ENCODE measurements around the gene RTEL1. TPM values are rescaled to one million over a fixed set of nuclear protein-coding genes. Genes with fewer than 3 reads are reported as not detected.

The RTEL1 gene
- total RNA-seq, 1 experiment from 2014 or later: 39.2 TPM

DNA sequence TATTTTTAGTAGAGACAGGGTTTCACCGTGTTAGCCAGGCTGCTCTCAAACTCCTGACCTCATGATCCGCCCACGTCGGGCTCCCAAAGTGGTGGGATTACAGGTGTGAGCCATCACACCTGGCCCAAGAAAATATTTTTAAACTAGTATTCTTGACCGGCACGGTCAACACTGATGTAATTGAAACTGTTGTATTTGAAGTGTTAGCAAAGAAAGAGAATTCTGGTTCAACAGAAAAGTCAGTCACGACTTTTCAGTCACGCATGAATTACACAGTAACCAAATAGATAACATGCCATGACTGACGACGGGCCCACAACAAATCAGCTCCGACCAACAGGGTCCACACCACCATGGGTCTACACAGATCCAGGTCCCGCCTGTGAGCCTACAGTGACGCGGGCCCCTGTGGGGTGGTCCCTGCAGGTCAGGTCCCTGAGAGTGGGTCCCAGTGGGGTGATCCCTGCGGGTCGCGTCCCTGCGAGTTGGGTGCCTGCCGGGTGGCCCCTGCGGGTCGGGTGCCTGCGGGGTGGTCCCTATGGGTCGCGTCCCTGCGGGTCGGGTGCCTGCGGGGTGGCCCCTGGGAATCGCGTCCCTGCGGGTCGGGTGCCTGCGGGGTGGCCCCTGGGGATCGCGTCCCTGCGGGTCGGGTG is 32.2 kb upstream of the RTEL1 start:
- no TSS peak for BruUV-seq (replicated peaks)
- Mint-ChIP-seq H3K4me3 (ENCODE audit: unreplicated experiment) (peak overlapping the region; percentile 70), H3K27me3 (ENCODE audit: insufficient read depth, unreplicated experiment) (no peaks in the 10 kb centered on the region), H3K9me3 (ENCODE audit: unreplicated experiment) (no peaks in the 10 kb centered on the region), H3K36me3 (ENCODE audit: insufficient read depth, unreplicated experiment) (peaks cover 13% of the 10 kb centered on the region), H3K27ac (ENCODE audit: low read depth, unreplicated experiment) (peak overlapping the region; percentile 64), H3K4me1 (ENCODE audit: insufficient read depth, unreplicated experiment) (peaks cover 7% of the 10 kb centered on the region)
- ChIA-PET POLR2A (interaction anchor here (0.6 to 3.8 kb wide), 9 partner anchors 8 to 354 kb away, joined by 3 to 24 read pairs (median 5); partner anchors contain the start of genes PPDPF, PRPF6, RTEL1 and SAMD10), CTCF (interaction anchor here (0.7 to 0.8 kb wide), 2 partner anchors 20 to 53 kb away, joined by 3 to 4 read pairs; no protein-coding TSS in a partner anchor)
- intact Hi-C loops (cut with micrococcal nuclease): no loop called here
- no peak for DNase-seq (ENCODE audit: unreplicated experiment)
- TF ChIP-seq, protein P1, sequence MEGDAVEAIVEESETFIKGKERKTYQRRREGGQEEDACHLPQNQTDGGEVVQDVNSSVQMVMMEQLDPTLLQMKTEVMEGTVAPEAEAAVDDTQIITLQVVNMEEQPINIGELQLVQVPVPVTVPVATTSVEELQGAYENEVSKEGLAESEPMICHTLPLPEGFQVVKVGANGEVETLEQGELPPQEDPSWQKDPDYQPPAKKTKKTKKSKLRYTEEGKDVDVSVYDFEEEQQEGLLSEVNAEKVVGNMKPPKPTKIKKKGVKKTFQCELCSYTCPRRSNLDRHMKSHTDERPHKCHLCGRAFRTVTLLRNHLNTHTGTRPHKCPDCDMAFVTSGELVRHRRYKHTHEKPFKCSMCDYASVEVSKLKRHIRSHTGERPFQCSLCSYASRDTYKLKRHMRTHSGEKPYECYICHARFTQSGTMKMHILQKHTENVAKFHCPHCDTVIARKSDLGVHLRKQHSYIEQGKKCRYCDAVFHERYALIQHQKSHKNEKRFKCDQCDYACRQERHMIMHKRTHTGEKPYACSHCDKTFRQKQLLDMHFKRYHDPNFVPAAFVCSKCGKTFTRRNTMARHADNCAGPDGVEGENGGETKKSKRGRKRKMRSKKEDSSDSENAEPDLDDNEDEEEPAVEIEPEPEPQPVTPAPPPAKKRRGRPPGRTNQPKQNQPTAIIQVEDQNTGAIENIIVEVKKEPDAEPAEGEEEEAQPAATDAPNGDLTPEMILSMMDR (IDR thresholded peaks at IDR 0.05; ENCODE audit: unreplicated experiment): no peak

- no TSS peak for BruUV-seq (replicated peaks)
- peaks cover 17% of the 10 kb centered on the region for H3K36me3 Mint-ChIP-seq (ENCODE audit: insufficient read depth, unreplicated experiment)
- DNase-seq (ENCODE audit: unreplicated experiment): no peak
- CTCF ChIA-PET: interaction anchor here (1.5 kb wide), 1 partner anchor 81 kb away, joined by 4 read pairs; the partner anchor contains the start of genes ARFRP1 and ZGPAT
- POLR2A ChIA-PET: interaction anchor here (0.6 to 3.8 kb wide), 26 partner anchors 8 to 418 kb away, joined by 3 to 29 read pairs (median 6); partner anchors contain the start of genes ARFRP1, HELZ2, PRPF6 and RTEL1
- intact Hi-C loops (cut with micrococcal nuclease): no loop called here
- peak within 1 kb of the TSS; percentile 88 for H3K27ac Mint-ChIP-seq (ENCODE audit: low read depth, unreplicated experiment)
- TF ChIP-seq, protein P1 (IDR thresholded peaks at IDR 0.05; ENCODE audit: unreplicated experiment): no peak
- H3K9me3 Mint-ChIP-seq (ENCODE audit: unreplicated experiment): no peaks in the 10 kb centered on the region
- H3K4me3 Mint-ChIP-seq (ENCODE audit: unreplicated experiment): peak within 1 kb of the TSS; percentile 79
- no peaks in the 10 kb centered on the region for H3K27me3 Mint-ChIP-seq (ENCODE audit: insufficient read depth, unreplicated experiment)
- peaks cover 7% of the 10 kb centered on the region for H3K4me1 Mint-ChIP-seq (ENCODE audit: insufficient read depth, unreplicated experiment)
Observed at GRCh38 chr20:63626424-63627128, 31.5 kb upstream of the RTEL1 start, which contains the start of gene GMEB2. TSS of gene GMEB2 (minus strand) at chr20:63627101. CDS start at chr20:63619397, 7,704 bp downstream.

DNA sequence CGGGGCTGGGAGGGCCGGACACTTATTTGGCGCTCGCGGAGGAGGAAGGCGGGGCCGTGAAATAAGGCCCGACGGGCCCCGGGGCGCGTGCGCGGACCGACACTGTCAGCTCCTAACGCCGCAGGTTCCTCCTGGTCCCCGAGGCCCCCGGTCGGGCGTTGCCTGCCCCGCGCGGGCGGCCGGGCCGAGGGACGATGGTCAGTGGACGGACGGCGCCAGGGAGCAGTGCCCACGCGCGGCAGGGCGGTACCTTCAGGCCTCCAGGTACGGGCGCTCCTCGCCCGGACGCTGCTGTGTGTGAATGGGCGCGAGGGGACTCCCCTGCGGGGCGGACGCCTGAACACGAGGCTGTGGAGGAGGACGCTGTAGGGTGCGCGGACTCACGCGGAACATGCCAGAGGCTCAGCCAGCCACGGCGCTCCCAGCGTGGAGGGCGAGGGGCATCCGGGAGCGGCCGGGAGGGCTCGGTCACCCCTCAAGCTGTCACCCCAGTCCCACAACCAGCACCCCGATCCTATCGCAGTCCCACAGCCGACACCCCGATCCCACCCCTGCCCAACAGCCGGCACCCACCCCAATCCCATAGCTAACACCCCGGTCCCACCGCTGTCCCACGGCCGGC is 30.9 kb upstream of the RTEL1 start:
- POLR2A ChIA-PET: interaction anchor here (0.6 to 3.8 kb wide), 27 partner anchors 10 to 417 kb away, joined by 3 to 29 read pairs (median 5); partner anchors contain the start of genes ARFRP1, HELZ2, PRPF6 and RTEL1
- DNase-seq (ENCODE audit: unreplicated experiment): peak; percentile 93
- CTCF ChIA-PET: interaction anchor here (0.7 to 1.5 kb wide), 3 partner anchors 80 to 1029 kb away, joined by 3 to 4 read pairs (median 3); partner anchors contain the start of genes ARFRP1, SAMD10 and ZGPAT
- peak overlapping the region; percentile 88 for H3K27ac Mint-ChIP-seq (ENCODE audit: low read depth, unreplicated experiment)
- no peaks in the 10 kb centered on the region for H3K9me3 Mint-ChIP-seq (ENCODE audit: unreplicated experiment)
- peaks cover 18% of the 10 kb centered on the region for H3K36me3 Mint-ChIP-seq (ENCODE audit: insufficient read depth, unreplicated experiment)
- TSS peak; percentile 19 for BruUV-seq (replicated peaks)
- H3K4me1 Mint-ChIP-seq (ENCODE audit: insufficient read depth, unreplicated experiment): peaks cover 7% of the 10 kb centered on the region
- H3K4me3 Mint-ChIP-seq (ENCODE audit: unreplicated experiment): peak overlapping the region; percentile 79
- intact Hi-C loops (cut with micrococcal nuclease): no loop called here
- TF ChIP-seq, protein P1 (IDR thresholded peaks at IDR 0.05; ENCODE audit: unreplicated experiment): no peak
- no peaks in the 10 kb centered on the region for H3K27me3 Mint-ChIP-seq (ENCODE audit: insufficient read depth, unreplicated experiment)

Measured in MCF 10A (cell line).